SK-N-MC (cell line): ENCODE measurements around the gene GHRL.

ENCODE experiments used
- EZH2 ChIP-seq: fragments of 200-600 bp; sonication (generic); IDR thresholded peaks from one replicate; pipeline ENCODE4 v1.6.1; 2017; ENCODE audit warnings: antibody characterized with exemption
- FOXP2 ChIP-seq: optimal IDR thresholded peaks from 2 replicates; pipeline ENCODE3; 2011; ENCODE audit warnings: mild to moderate bottlenecking, moderate library complexity; ENCODE audit not compliant: insufficient read depth; ENCODE audit errors: extremely low read length, control extremely low read depth
- POLR2AphosphoS5 ChIP-seq: IDR thresholded peaks from 2 replicates; pipeline ENCODE4 v1.6.1; 2012; ENCODE audit warnings: mild to moderate bottlenecking, low read depth, low read length, borderline replicate concordance

- TF ChIP-seq EZH2 = no peak
- no peak for TF ChIP-seq POLR2AphosphoS5
- TF ChIP-seq FOXP2 = no peak
Measured at GRCh38 chr3:10259798-10260197, 32.9 kb downstream of the GHRL start.
